Measurements from ENCODE around the gene CACNA1A. TPM values are rescaled to one million over a fixed set of nuclear protein-coding genes. Genes with fewer than 3 reads are reported as not detected.

CACNA1A gene
- polyA plus RNA-seq, 3 donors = 0.08 to 0.09 TPM; not detected in 1

- Histone ChIP-seq H4K20me1 (ENCODE audit: insufficient read depth, low read length) (no peaks in the 10 kb centered on the region), H3K79me2 (ENCODE audit: insufficient read depth, low read length) (no peaks in the 10 kb centered on the region), H3K9me3 (replicated peaks in 1 of 2; ENCODE audit: control insufficient read depth in 1 of 2, insufficient read depth in 1 of 2, low read length in 2 of 2) (peaks cover 16 to 17% of the 10 kb centered on the region in 2 donors), H3K27ac (ENCODE audit: low read depth in 1 of 2, low read length in 2 of 2) (no peak overlapping the region), H3K4me2 (replicated peaks; ENCODE audit: extremely low read depth, low read length, poor library complexity, severe bottlenecking) (no peak overlapping the region), H3K4me1 (ENCODE audit: control insufficient read depth in 1 of 2, insufficient read depth in 2 of 2, low read length in 2 of 2) (peaks cover 11 to 14% of the 10 kb centered on the region in 2 donors), H3K36me3 (replicated peaks in 1 of 2; ENCODE audit: control insufficient read depth in 1 of 2, insufficient read depth in 2 of 2, low read length in 2 of 2) (no peaks in the 10 kb centered on the region), H3K27me3 (ENCODE audit: control insufficient read depth in 2 of 2, insufficient read depth in 2 of 2, low read length in 2 of 2) (no peaks in the 10 kb centered on the region), H3K9ac (ENCODE audit: insufficient read depth, low read length, poor library complexity, severe bottlenecking) (no peak overlapping the region), H3K4me3 (replicated peaks in 1 of 3; ENCODE audit: low read depth in 2 of 3, low read length in 3 of 3) (no peak overlapping the region), H2AFZ (ENCODE audit: insufficient read depth, low read depth, low read length, poor library complexity, severe bottlenecking) (no peak overlapping the region)
- Mint-ChIP-seq H3K27ac (no peak overlapping the region), H3K4me1 (peaks cover 21% of the 10 kb centered on the region), H3K4me3 (no peak overlapping the region), H3K9me3 (peaks cover 11 to 27% (median 21%) of the 10 kb centered on the region in 7 donors), H3K27me3 (ENCODE audit: low read depth in 3 of 3) (peaks cover 2 to 5% (median 4%) of the 10 kb centered on the region in 3 donors), H3K36me3 (no peaks in the 10 kb centered on the region)
- intact Hi-C loops (cut with micrococcal nuclease) = no loop called here
- no peak for DNase-seq
- TF ChIP-seq, protein P1, sequence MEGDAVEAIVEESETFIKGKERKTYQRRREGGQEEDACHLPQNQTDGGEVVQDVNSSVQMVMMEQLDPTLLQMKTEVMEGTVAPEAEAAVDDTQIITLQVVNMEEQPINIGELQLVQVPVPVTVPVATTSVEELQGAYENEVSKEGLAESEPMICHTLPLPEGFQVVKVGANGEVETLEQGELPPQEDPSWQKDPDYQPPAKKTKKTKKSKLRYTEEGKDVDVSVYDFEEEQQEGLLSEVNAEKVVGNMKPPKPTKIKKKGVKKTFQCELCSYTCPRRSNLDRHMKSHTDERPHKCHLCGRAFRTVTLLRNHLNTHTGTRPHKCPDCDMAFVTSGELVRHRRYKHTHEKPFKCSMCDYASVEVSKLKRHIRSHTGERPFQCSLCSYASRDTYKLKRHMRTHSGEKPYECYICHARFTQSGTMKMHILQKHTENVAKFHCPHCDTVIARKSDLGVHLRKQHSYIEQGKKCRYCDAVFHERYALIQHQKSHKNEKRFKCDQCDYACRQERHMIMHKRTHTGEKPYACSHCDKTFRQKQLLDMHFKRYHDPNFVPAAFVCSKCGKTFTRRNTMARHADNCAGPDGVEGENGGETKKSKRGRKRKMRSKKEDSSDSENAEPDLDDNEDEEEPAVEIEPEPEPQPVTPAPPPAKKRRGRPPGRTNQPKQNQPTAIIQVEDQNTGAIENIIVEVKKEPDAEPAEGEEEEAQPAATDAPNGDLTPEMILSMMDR (IDR thresholded peaks at IDR 0.05) = no peak
These were observed 106.0 kb downstream of the CACNA1A start for GRCh38 chr19:13400296-13400695.

GRCh38 chr19:13399746-13400145 lies 106.5 kb downstream of the CACNA1A start:
- Histone ChIP-seq H3K27me3 (ENCODE audit: control insufficient read depth in 2 of 2, insufficient read depth in 2 of 2, low read length in 2 of 2) (no peaks in the 10 kb centered on the region), H3K9me3 (replicated peaks in 1 of 2; ENCODE audit: control insufficient read depth in 1 of 2, insufficient read depth in 1 of 2, low read length in 2 of 2) (peaks cover 16 to 17% of the 10 kb centered on the region in 2 donors), H3K36me3 (replicated peaks in 1 of 2; ENCODE audit: control insufficient read depth in 1 of 2, insufficient read depth in 2 of 2, low read length in 2 of 2) (no peaks in the 10 kb centered on the region), H2AFZ (ENCODE audit: insufficient read depth, low read depth, low read length, poor library complexity, severe bottlenecking) (no peak overlapping the region), H3K79me2 (ENCODE audit: insufficient read depth, low read length) (no peaks in the 10 kb centered on the region), H3K27ac (ENCODE audit: low read depth in 1 of 2, low read length in 2 of 2) (no peak overlapping the region), H3K4me2 (replicated peaks; ENCODE audit: extremely low read depth, low read length, poor library complexity, severe bottlenecking) (no peak overlapping the region), H4K20me1 (ENCODE audit: insufficient read depth, low read length) (no peaks in the 10 kb centered on the region), H3K4me1 (ENCODE audit: control insufficient read depth in 1 of 2, insufficient read depth in 2 of 2, low read length in 2 of 2) (peaks cover 11 to 14% of the 10 kb centered on the region in 2 donors), H3K9ac (ENCODE audit: insufficient read depth, low read length, poor library complexity, severe bottlenecking) (no peak overlapping the region), H3K4me3 (replicated peaks in 1 of 3; ENCODE audit: low read depth in 2 of 3, low read length in 3 of 3) (no peak overlapping the region)
- peaks cover 4 to 6% (median 5%) of the 10 kb centered on the region in 3 donors for H3K27me3 Mint-ChIP-seq (ENCODE audit: low read depth in 3 of 3)
- TF ChIP-seq, protein P1 (IDR thresholded peaks at IDR 0.05) = no peak
- no CpG with 5 or more reads among the region's 5 CpGs for WGBS (ENCODE audit: insufficient coverage)
- no peak overlapping the region for H3K4me3 Mint-ChIP-seq
- H3K9me3 Mint-ChIP-seq = peaks cover 11 to 27% (median 21%) of the 10 kb centered on the region in 7 donors
- no peak for DNase-seq
- intact Hi-C loops (cut with micrococcal nuclease) = no loop called here
- H3K36me3 Mint-ChIP-seq = no peaks in the 10 kb centered on the region
- H3K4me1 Mint-ChIP-seq = peaks cover 21% of the 10 kb centered on the region
- H3K27ac Mint-ChIP-seq = peak overlapping the region in 1 of 7 donors; percentile 43

Measured in CD14-positive monocyte (primary cell).